NCI-H1105 treated with DMSO at 0.1 percent for 48 hours (cell line): ENCODE measurements around the gene ILF3.
"Not testable (repeated sequence)": the region's sequence is repeated elsewhere in the genome, so short reads cannot be mapped to it uniquely, and the experiment has no call there.

Experiments
- DNase-seq: peaks from one replicate; lab custom pipeline; 2025; lab: John Stamatoyannopoulos, UW

The ILF3 gene

GRCh38 chr19:10642473-10643171, 11.5 kb upstream of the ILF3 start:
- no peak for DNase-seq

- DNase-seq, result no peak
Measured at GRCh38 chr19:10643172-10643967, 10.8 kb upstream of the ILF3 start.

- DNase-seq, result no peak
Measured at GRCh38 chr19:10643968-10644259, 10.2 kb upstream of the ILF3 start.

GRCh38 chr19:10644260-10645007, 9.7 kb upstream of the ILF3 start:
- DNase-seq, result peak; percentile 65

GRCh38 chr19:10646456-10647159, 7.5 kb upstream of the ILF3 start:
- DNase-seq, result no peak

- DNase-seq, result no peak
Measured at GRCh38 chr19:10648360-10648759, 5.8 kb upstream of the ILF3 start.

GRCh38 chr19:10651851-10652250, 2.3 kb upstream of the ILF3 start:
- no peak for DNase-seq

GRCh38 chr19:10653482-10653731, 739 bp upstream of the ILF3 start:
- DNase-seq, result no peak

GRCh38 chr19:10654610-10655456, 687 bp downstream of the ILF3 start:
- peak; percentile 73 for DNase-seq

- DNase-seq, result no peak
Measured at GRCh38 chr19:10655457-10656312, 1.5 kb downstream of the ILF3 start.

- no peak for DNase-seq
Measured at GRCh38 chr19:10660346-10660745, 6.2 kb downstream of the ILF3 start.

GRCh38 chr19:10661946-10662345, 7.8 kb downstream of the ILF3 start:
- DNase-seq, result no peak

- no peak for DNase-seq
Measured at GRCh38 chr19:10662384-10663251, 8.5 kb downstream of the ILF3 start.

- not testable (repeated sequence) for DNase-seq
Measured at GRCh38 chr19:10663252-10663563, 9.1 kb downstream of the ILF3 start.

- no peak for DNase-seq
Measured at GRCh38 chr19:10667867-10668266, 13.7 kb downstream of the ILF3 start.

- no peak for DNase-seq
Measured at GRCh38 chr19:10669246-10669645, 15.1 kb downstream of the ILF3 start.

GRCh38 chr19:10670182-10670581, 16.0 kb downstream of the ILF3 start:
- DNase-seq, result no peak

- DNase-seq, result no peak
Measured at GRCh38 chr19:10670876-10671804, 17.0 kb downstream of the ILF3 start.

GRCh38 chr19:10671922-10672321, 17.8 kb downstream of the ILF3 start:
- not testable (repeated sequence) for DNase-seq
